Peyer's patch (tissue), 4 donors: ENCODE data around the gene CHMP1A.

Experiments
- POLR2A ChIP-seq, 2 donors: fragments of 450-650 bp; IDR thresholded peaks; one replicate each; pipeline ENCODE4 v1.5.1; 2017; ENCODE audit warnings: antibody characterized with exemption in 2 of 2, mild to moderate bottlenecking in 2 of 2, moderate library complexity in 2 of 2
- TF ChIP-seq, protein P1 (sequence below), 6 experiments: fragments of 450-650 bp in 4 of 6; fragments of 200-600 bp in 2 of 6; sonication (generic) in 1 of 6; IDR thresholded peaks; one replicate each; pipeline ENCODE4 v1.5.1; 2017 to 2019; ENCODE audit warnings: antibody characterized with exemption in 6 of 6, mild to moderate bottlenecking in 3 of 6, moderate library complexity in 1 of 6

GRCh38 chr16:89605186-89605970, 52.1 kb downstream of the CHMP1A start:
- no peak for TF ChIP-seq POLR2A (IDR thresholded peaks at IDR 0.05)
- TF ChIP-seq, protein P1, sequence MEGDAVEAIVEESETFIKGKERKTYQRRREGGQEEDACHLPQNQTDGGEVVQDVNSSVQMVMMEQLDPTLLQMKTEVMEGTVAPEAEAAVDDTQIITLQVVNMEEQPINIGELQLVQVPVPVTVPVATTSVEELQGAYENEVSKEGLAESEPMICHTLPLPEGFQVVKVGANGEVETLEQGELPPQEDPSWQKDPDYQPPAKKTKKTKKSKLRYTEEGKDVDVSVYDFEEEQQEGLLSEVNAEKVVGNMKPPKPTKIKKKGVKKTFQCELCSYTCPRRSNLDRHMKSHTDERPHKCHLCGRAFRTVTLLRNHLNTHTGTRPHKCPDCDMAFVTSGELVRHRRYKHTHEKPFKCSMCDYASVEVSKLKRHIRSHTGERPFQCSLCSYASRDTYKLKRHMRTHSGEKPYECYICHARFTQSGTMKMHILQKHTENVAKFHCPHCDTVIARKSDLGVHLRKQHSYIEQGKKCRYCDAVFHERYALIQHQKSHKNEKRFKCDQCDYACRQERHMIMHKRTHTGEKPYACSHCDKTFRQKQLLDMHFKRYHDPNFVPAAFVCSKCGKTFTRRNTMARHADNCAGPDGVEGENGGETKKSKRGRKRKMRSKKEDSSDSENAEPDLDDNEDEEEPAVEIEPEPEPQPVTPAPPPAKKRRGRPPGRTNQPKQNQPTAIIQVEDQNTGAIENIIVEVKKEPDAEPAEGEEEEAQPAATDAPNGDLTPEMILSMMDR (IDR thresholded peaks at IDR 0.05): no peak
